ENCODE measurements around the gene OR4K5.
"Not testable (repeated sequence)": the region's sequence is repeated elsewhere in the genome, so short reads cannot be mapped to it uniquely, and the experiment has no call there.

OR4K5 gene

GRCh38 chr14:19920021-19920657 is at the start of gene OR4K5:
OR4K5 (plus strand) TSS chr14:19920607; CDS start chr14:19920607, 0 bp downstream.
- DNase-seq, result no peak

- no peak for DNase-seq
Measured at GRCh38 chr14:19873178-19873577, 47.2 kb upstream of the OR4K5 start.

- no peak for DNase-seq
Measured at GRCh38 chr14:19874842-19875241, 45.6 kb upstream of the OR4K5 start, which contains the start of gene OR4K2. OR4K2 (plus strand) TSS chr14:19875142; CDS start chr14:19876268, 1,126 bp downstream.

- DNase-seq, result no peak
Measured at GRCh38 chr14:19878029-19878642, 42.3 kb upstream of the OR4K5 start.

GRCh38 chr14:19895282-19895681 is 25.1 kb upstream of the OR4K5 start:
- no peak for DNase-seq

GRCh38 chr14:19900999-19901398 is 19.4 kb upstream of the OR4K5 start:
- no peak for DNase-seq

- DNase-seq, result no peak
Measured at GRCh38 chr14:19902409-19902808, 18.0 kb upstream of the OR4K5 start.

GRCh38 chr14:19906665-19907064 is 13.7 kb upstream of the OR4K5 start:
- no peak for DNase-seq

- DNase-seq, result no peak
Measured at GRCh38 chr14:19911114-19911513, 9.3 kb upstream of the OR4K5 start.

- no peak for DNase-seq
Measured at GRCh38 chr14:19917243-19917642, 3.2 kb upstream of the OR4K5 start.

GRCh38 chr14:19917955-19918518 is 2.4 kb upstream of the OR4K5 start:
- no peak for DNase-seq

GRCh38 chr14:19918553-19919264 is 1.7 kb upstream of the OR4K5 start:
- DNase-seq, result no peak

GRCh38 chr14:19930617-19931016 is 10.2 kb downstream of the OR4K5 start, which contains the start of gene OR4K1:
OR4K1 (plus strand) TSS chr14:19930917; CDS start chr14:19935667, 4,750 bp downstream.
- DNase-seq, result no peak

- DNase-seq, result no peak
Measured at GRCh38 chr14:19941668-19942067, 21.3 kb downstream of the OR4K5 start.

- no peak for DNase-seq
Measured at GRCh38 chr14:19947413-19948090, 27.1 kb downstream of the OR4K5 start.

GRCh38 chr14:19949218-19949617 is 28.8 kb downstream of the OR4K5 start:
- DNase-seq, result no peak

- DNase-seq, result not testable (repeated sequence)
Measured at GRCh38 chr14:19969735-19970134, 49.3 kb downstream of the OR4K5 start.
